K562 (cell line): ENCODE data around the gene PALLD. TPM values are rescaled to one million over a fixed set of nuclear protein-coding genes. Genes with fewer than 3 reads are reported as not detected.

Source experiments
- ATAC-seq: fragments of 200-7000 bp; cut with Tn5 transposase; 3 replicates; pipeline ENCODE4 v1.9.1; 2020; ENCODE audit warnings: moderate library complexity
- BruUV-seq: library from RNA; stranded (reverse); fragments of 400-500 nt; replicated peaks from 2 replicates; lab custom pipeline; 2021; lab: Mats Ljungman, UMichigan
- CTCF ChIA-PET: fragments of 300-600 bp; formaldehyde crosslinking; extraction: SDS; loops from one replicate; lab custom pipeline; 2021; ENCODE audit warnings: low intra/inter-chr PET ratio; lab: Yijun Ruan, JAX
- POLR2A ChIA-PET: fragments of 300-600, 350-650 bp; sonication (Branson Sonifier 250); formaldehyde crosslinking; extraction: SDS; loops from one replicate; lab custom pipeline; 2021; ENCODE audit warnings: antibody characterized with exemption, inconsistent platforms; lab: Yijun Ruan, JAX
- DNase-seq, 4 experiments: peaks; one replicate each; pipeline versions ENCODE4 v3.0.0 to v3.0.0-alpha.2; 2011 to 2018; ENCODE audit warnings: low spot score in 3 of 4, mixed read lengths in 3 of 4; ENCODE audit errors: extremely low read depth in 1 of 4
- FAIRE-seq: peaks from 2 replicates; lab custom pipeline; 2011; peaks lifted over from hg19 to GRCh38; lab: Jason Lieb, UNC
- H2AFZ ChIP-seq: 2 replicates; pipeline ENCODE4 v1.6.0; 2011; ENCODE audit warnings: low read depth, low read length, control low read depth, inconsistent platforms
- H3K27ac ChIP-seq: fragments of 200-600 bp; 3 replicates; pipeline ENCODE4 v1.8.0; 2011; ENCODE audit warnings: low read depth, mild to moderate bottlenecking, control low read depth, inconsistent platforms, low read length, moderate library complexity, mixed read lengths; ENCODE audit errors: extremely low read depth
- H3K27me3 ChIP-seq, 2 experiments: fragments of 300-600 bp in 1 of 2; 2 replicates in 1 of 2; 3 replicates in 1 of 2; pipeline versions ENCODE4 v1.6.0 to v1.8.0; 2011; ENCODE audit warnings: inconsistent platforms in 2 of 2, low read length in 2 of 2, mild to moderate bottlenecking in 1 of 2, mixed read lengths in 1 of 2, moderate library complexity in 1 of 2; ENCODE audit not compliant: control insufficient read depth in 2 of 2, insufficient read depth in 2 of 2
- H3K36me3 ChIP-seq: fragments of 300-600 bp; 3 replicates; pipeline ENCODE4 v1.8.0; 2011; ENCODE audit warnings: mild to moderate bottlenecking, low read length, inconsistent platforms; ENCODE audit not compliant: control insufficient read depth, insufficient read depth
- H3K4me1 ChIP-seq, 2 experiments: fragments of 200-600 bp in 1 of 2; replicated peaks in 1 of 2; 2 replicates in 1 of 2; 3 replicates in 1 of 2; pipeline versions ENCODE4 v1.5.1 to v1.8.0; 2011; ENCODE audit warnings: inconsistent platforms in 2 of 2, low read length in 2 of 2, mild to moderate bottlenecking in 1 of 2, mixed read lengths in 1 of 2, moderate library complexity in 1 of 2; ENCODE audit not compliant: control insufficient read depth in 2 of 2, insufficient read depth in 2 of 2
- H3K4me2 ChIP-seq: 2 replicates; pipeline ENCODE4 v1.6.1; 2011; ENCODE audit warnings: low read length, control low read depth, inconsistent platforms, mixed read lengths; ENCODE audit not compliant: insufficient read depth
- H3K4me3 ChIP-seq: fragments of 200-600 bp; sonication (generic), shearing (Covaris generic); 2 replicates; pipeline ENCODE4 v1.5.1; 2016; ENCODE audit warnings: control low read depth, inconsistent platforms
- H3K79me2 ChIP-seq: fragments of 200-600 bp; 3 replicates; pipeline ENCODE4 v1.8.0; 2011; ENCODE audit warnings: low read length, inconsistent platforms; ENCODE audit not compliant: control insufficient read depth, insufficient read depth
- H3K9ac ChIP-seq, 2 experiments: 2 replicates each; pipeline versions ENCODE4 v1.6.0 to v1.6.1; 2011; ENCODE audit warnings: low read depth in 2 of 2, low read length in 2 of 2, control low read depth in 1 of 2, inconsistent platforms in 1 of 2, mild to moderate bottlenecking in 1 of 2, mixed read lengths in 1 of 2; ENCODE audit not compliant: insufficient read depth in 1 of 2
- H3K9me1 ChIP-seq: one replicate; pipeline ENCODE4 v1.6.0; 2011; ENCODE audit warnings: inconsistent platforms, mild to moderate bottlenecking, low read length, moderate library complexity; ENCODE audit not compliant: control insufficient read depth, insufficient read depth
- H3K9me3 ChIP-seq: replicated peaks from 2 replicates; pipeline ENCODE4 v1.5.1; 2011; ENCODE audit warnings: low read depth, low read length, inconsistent platforms; ENCODE audit not compliant: control insufficient read depth, insufficient read depth
- H4K20me1 ChIP-seq: replicated peaks from 2 replicates; pipeline ENCODE4 v1.6.1; 2011; ENCODE audit warnings: low read length, inconsistent platforms, mixed read lengths; ENCODE audit not compliant: control insufficient read depth, insufficient read depth
- ATF1 ChIP-seq, 2 experiments: fragments of 450-650 bp in 1 of 2; IDR thresholded peaks; 2 replicates each; pipeline ENCODE4 v1.6.1; 2016; ENCODE audit warnings: missing compliant biosample characterization in 1 of 2, missing genetic modification characterization in 1 of 2
- FOXJ3 ChIP-seq: sonication (generic); formaldehyde crosslinking; IDR thresholded peaks from 2 replicates; pipeline ENCODE4 v1.4.0; 2020; ENCODE audit warnings: mild to moderate bottlenecking, missing genetic modification reagents
- FUS ChIP-seq: fragments of 200-400 bp; formaldehyde crosslinking; optimal IDR thresholded peaks from 2 replicates; pipeline ENCODE3; 2017; ENCODE audit warnings: low read depth, low read length
- KDM4B ChIP-seq, 2 experiments: fragments of 450-650 bp in 1 of 2; sonication (generic) in 1 of 2; IDR thresholded peaks; 2 replicates each; pipeline ENCODE4 v1.6.1; 2016 to 2017; ENCODE audit warnings: borderline replicate concordance in 2 of 2, antibody characterized with exemption in 1 of 2, low read depth in 1 of 2, mild to moderate bottlenecking in 1 of 2
- MIER1 ChIP-seq: fragments of 450-650 bp; IDR thresholded peaks from 2 replicates; pipeline ENCODE4 v1.6.1; 2016; ENCODE audit warnings: antibody characterized with exemption, mild to moderate bottlenecking, low read depth
- RAD21 ChIP-seq, 2 experiments: fragments of 250-450 bp in 1 of 2; fragments of 450-650 bp in 1 of 2; sonication (Bioruptor Pico) in 1 of 2; formaldehyde crosslinking in 1 of 2; IDR thresholded peaks in 1 of 2; conservative IDR thresholded peaks in 1 of 2; 2 replicates each; pipeline versions ENCODE4 v1.4.0 to v1.8.0; 2020 to 2022; ENCODE audit warnings: mild to moderate bottlenecking in 2 of 2, moderate library complexity in 1 of 2
- SMARCA5 ChIP-seq: fragments of 450-650 bp; IDR thresholded peaks from 2 replicates; pipeline ENCODE4 v1.6.1; 2016
- SREBF1 ChIP-seq: fragments of 150-350 bp; IDR thresholded peaks from 2 replicates; pipeline ENCODE4 v1.6.1; 2014; ENCODE audit warnings: antibody characterized with exemption, low read depth, low read length, borderline replicate concordance
- TCF3 ChIP-seq: sonication (generic); formaldehyde crosslinking; IDR thresholded peaks from 2 replicates; pipeline ENCODE4 v1.4.0; 2020; ENCODE audit warnings: mild to moderate bottlenecking, missing genetic modification reagents
- TFAP4 ChIP-seq: sonication (generic); formaldehyde crosslinking; IDR thresholded peaks from 2 replicates; pipeline ENCODE4 v1.8.0; 2022; ENCODE audit warnings: missing genetic modification reagents, mild to moderate bottlenecking, moderate library complexity, borderline replicate concordance
- WGBS: fragments of 100-300 bp; shearing (Covaris generic); methylation state at CpG from one replicate; pipeline ENCODE4 v1.1.6; 2016; ENCODE audit warnings: low coverage, mixed read lengths; ENCODE audit not compliant: insufficient coverage; ENCODE audit errors: missing lambda C conversion rate; 5-methylcytosine and 5-hydroxymethylcytosine counted together
- in situ Hi-C: fragments of 300-500 bp; cut with MboI; formaldehyde crosslinking; loops from 4 replicates; pipeline ENCODE4 v1.15.0; 2018; ENCODE audit warnings: inconsistent platforms, mixed read lengths
- intact Hi-C: fragments of 100-400 bp; cut with micrococcal nuclease; formaldehyde crosslinking; loops from 2 replicates; pipeline ENCODE4 v1.14.2; 2022
- polyA plus RNA-seq, 8 experiments: library from polyadenylated mRNA; depleted of rRNA in 4 of 8; stranded (reverse) in 5 of 8; unstranded in 3 of 8; fragments of >200 nt; fragmentation: Nextera tagmentation in 2 of 8; fragmentation: Illumina TruSeq in 1 of 8; extraction: Ambion mirVana in 2 of 8; extraction: Trizol in 1 of 8; gene quantifications; 2 replicates each; pipeline versions ENCODE4 v1.2.1 to v1.2.3, GENCODE V29; 2011 to 2014; ENCODE audit warnings: inconsistent platforms in 1 of 8, missing spikeins in 1 of 8
- small RNA-seq: library from RNA; depleted of rRNA; stranded (forward); fragments of <200 nt; gene quantifications from one replicate; pipeline ENCODE3, GENCODE V24; 2014
- total RNA-seq, 7 experiments: library from RNA; depleted of rRNA in 6 of 7; stranded (reverse); fragments of >200 nt in 6 of 7; fragmentation: Illumina TruSeq in 2 of 7; extraction: Trizol in 2 of 7; gene quantifications; 2 replicates each; pipeline versions ENCODE4 v1.2.1 to v1.2.3, GENCODE V29; 2011 to 2021; ENCODE audit warnings: low replicate concordance in 1 of 7

Gene PALLD
- total and polyA plus RNA-seq, 9 of the 15 experiments (the other 6 are each of a cell fraction or from before 2014, with no cell fraction given) = 0.01 to 0.35 (median 0.06) TPM; not detected in 3

- BruUV-seq = no TSS peak
- TF ChIP-seq SMARCA5 (no peak), TCF3 (CRISPR knock-in tag) (no peak), SREBF1 (no peak), ATF1 (CRISPR knock-in tag; IDR thresholded peaks at IDR 0.05) (no peak), ATF1 (tag; IDR thresholded peaks at IDR 0.05) (no peak), FUS (no peak), RAD21 (CRISPR knock-in tag; conservative IDR thresholded peaks at IDR 0.05 in 1 of 2, IDR thresholded peaks at IDR 0.05 in 1 of 2) (no peak), MIER1 (no peak), KDM4B (IDR thresholded peaks at IDR 0.05; ENCODE audit: borderline replicate concordance in 2 of 2, low read depth in 1 of 2) (no peak), TFAP4 (CRISPR knock-in tag) (no peak), FOXJ3 (CRISPR knock-in tag) (no peak)
- no peaks in the 10 kb centered on the region for H3K4me1 ChIP-seq
- 25% methylated on average over 4 of the region's 4 CpGs for WGBS
- intact Hi-C loops (no loop called here), in situ Hi-C loops (no loop called here)
- no peaks in the 10 kb centered on the region for H3K27me3 ChIP-seq
- H3K4me3 ChIP-seq = no peak overlapping the region
- POLR2A ChIA-PET = no interaction called here
- ATAC-seq (no peak), DNase-seq (no peak), FAIRE-seq (no peak)
- H3K36me3 ChIP-seq = peaks cover 6% of the 10 kb centered on the region; the same call in 1 of the 3 replicates
- no peaks in the 10 kb centered on the region for H3K79me2 ChIP-seq
- no peak overlapping the region for H3K4me2 ChIP-seq
- no peaks in the 10 kb centered on the region for H4K20me1 ChIP-seq
- H3K9ac ChIP-seq = no peak overlapping the region
- no peaks in the 10 kb centered on the region for H3K9me1 ChIP-seq
- peaks cover 2% of the 10 kb centered on the region; the same call in 1 of the 2 replicates for H3K9me3 ChIP-seq
- no peak overlapping the region for H3K27ac ChIP-seq
- CTCF ChIA-PET = no interaction called here
- H2AFZ ChIP-seq = no peak overlapping the region
These were observed 475.7 kb downstream of the PALLD start for GRCh38 chr4:168972596-168972995.

Small RNAs within 50 kb of the gene (small RNA-seq; reads per million reads assigned to genes)
- gene RF00432 (not detected), gene RNU6-1336P (not detected), gene RNU6-853P (not detected)

Other genes starting within 250 kb of the PALLD start
- 0.04 and 0.18 TPM in 2 replicates for gene DDX60, start 178.3 kb upstream of the PALLD start, total RNA-seq (2014; rRNA removed)
- 0.10 and 0.25 TPM in 2 replicates for gene DDX60, start 178.3 kb upstream of the PALLD start, total RNA-seq (2014; rRNA removed; fragmentation: Illumina TruSeq; extraction: Trizol)
- gene DDX60, start 178.3 kb upstream of the PALLD start, total RNA-seq (2015; rRNA removed; fragmentation: Illumina TruSeq; extraction: Trizol) = 0.11 and 0.22 TPM in 2 replicates
- gene DDX60, start 178.3 kb upstream of the PALLD start, total RNA-seq (2021) = 0.13 and 0.47 TPM in 2 replicates
- 0.06 TPM in 1 of 2 replicates, not detected in the other for gene DDX60, start 178.3 kb upstream of the PALLD start, polyA plus RNA-seq (2011; rRNA removed)
- 0.12 TPM in 1 of 2 replicates, not detected in the other for gene DDX60, start 178.3 kb upstream of the PALLD start, polyA plus RNA-seq (2014; fragmentation: Illumina TruSeq; extraction: Trizol)
- under 1 TPM; 0.08 to 0.10 TPM for gene DDX60, start 178.3 kb upstream of the PALLD start, polyA plus RNA-seq (2014; fragmentation: Nextera tagmentation; extraction: Ambion mirVana)
- gene DDX60, start 178.3 kb upstream of the PALLD start, polyA plus RNA-seq (2014; rRNA removed) = 0.24 and 0.27 TPM in 2 replicates
- 1.2 and 2.0 TPM in 2 replicates for gene DDX60L, start 16.6 kb upstream of the PALLD start, total RNA-seq (2014; rRNA removed)
- 2.9 and 3.9 TPM in 2 replicates for gene DDX60L, start 16.6 kb upstream of the PALLD start, total RNA-seq (2014; rRNA removed; fragmentation: Illumina TruSeq; extraction: Trizol)
- 2.8 and 3.3 TPM in 2 replicates for gene DDX60L, start 16.6 kb upstream of the PALLD start, total RNA-seq (2015; rRNA removed; fragmentation: Illumina TruSeq; extraction: Trizol)
- gene DDX60L, start 16.6 kb upstream of the PALLD start, total RNA-seq (2021) = 2.3 and 2.6 TPM in 2 replicates
- 0.24 and 0.40 TPM in 2 replicates for gene DDX60L, start 16.6 kb upstream of the PALLD start, polyA plus RNA-seq (2011; rRNA removed)
- gene DDX60L, start 16.6 kb upstream of the PALLD start, polyA plus RNA-seq (2014; fragmentation: Illumina TruSeq; extraction: Trizol) = 2.9 and 3.0 TPM in 2 replicates
- 1 to 10 TPM; 1.3 to 2.5 TPM for gene DDX60L, start 16.6 kb upstream of the PALLD start, polyA plus RNA-seq (2014; fragmentation: Nextera tagmentation; extraction: Ambion mirVana)
- 1.8 and 3.0 TPM in 2 replicates for gene DDX60L, start 16.6 kb upstream of the PALLD start, polyA plus RNA-seq (2014; rRNA removed)